Measurements from ENCODE around the gene TSR3.
A peak's percentile ranks its signal among the peaks of the same experiment; 100 is the strongest.

Gene TSR3

DNA sequence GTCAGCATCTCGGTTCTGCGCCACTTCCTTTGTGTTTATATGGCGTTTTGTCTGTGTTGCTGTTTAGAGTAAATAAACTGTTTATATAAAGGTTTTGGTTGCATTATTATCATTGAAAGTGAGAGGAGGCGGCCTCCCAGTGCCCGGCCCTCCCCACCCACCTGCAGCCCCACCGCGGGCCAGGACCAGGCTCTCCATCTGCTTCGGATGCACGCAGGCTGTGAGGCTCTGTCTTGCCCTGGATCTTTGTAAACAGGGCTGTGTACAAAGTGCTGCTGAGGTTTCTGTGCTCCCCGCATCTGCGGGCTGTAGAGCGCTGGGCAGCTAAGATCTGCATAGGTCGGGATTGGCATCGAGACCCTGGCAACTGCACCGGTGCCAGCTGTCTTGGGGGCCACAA, 26.4 kb downstream of the TSR3 start:
- WGBS, result 94% methylated on average over 15 of the region's 15 CpGs
- no peak for DNase-seq
- H3K4me2 ChIP-seq (ENCODE audit: low read length, poor library complexity, severe bottlenecking), result no peak overlapping the region
- H3K18ac ChIP-seq (ENCODE audit: low read depth in 1 of 2, low read length in 2 of 2), result no peak overlapping the region
- no peak overlapping the region for H3K4me3 ChIP-seq (ENCODE audit: insufficient read depth in 1 of 2, low read depth in 1 of 2, low read length in 2 of 2)
- H4K91ac ChIP-seq (ENCODE audit: low read length), result no peak overlapping the region
- H2BK120ac ChIP-seq (ENCODE audit: low read depth, low read length), result no peak overlapping the region
- H3K27me3 ChIP-seq (ENCODE audit: control insufficient read depth in 1 of 2, insufficient read depth in 1 of 2, low read length in 2 of 2), result peaks cover 0 to 2% of the 10 kb centered on the region in 2 experiments
- H2BK15ac ChIP-seq (ENCODE audit: low read depth, poor library complexity, severe bottlenecking), result no peak overlapping the region
- no peak overlapping the region for H4K8ac ChIP-seq (ENCODE audit: low read length)
- H3K79me1 ChIP-seq (replicated peaks; ENCODE audit: low read length, poor library complexity, severe bottlenecking), result peaks cover 28% of the 10 kb centered on the region
- H3K23ac ChIP-seq (ENCODE audit: low read length in 2 of 2), result no peak overlapping the region
- H3K14ac ChIP-seq (ENCODE audit: low read length in 2 of 2), result no peak overlapping the region
- no peak overlapping the region for H3K4ac ChIP-seq (ENCODE audit: low read depth in 1 of 2, low read length in 2 of 2)
- H2AK5ac ChIP-seq (ENCODE audit: low read length, severe bottlenecking), result no peak overlapping the region
- peaks cover 47 to 70% of the 10 kb centered on the region in 2 experiments for H3K36me3 ChIP-seq (ENCODE audit: control insufficient read depth in 1 of 2, insufficient read depth in 2 of 2, low read depth in 1 of 2, low read length in 2 of 2)
- no peak overlapping the region for H2AFZ ChIP-seq (ENCODE audit: low read depth, low read length)
- no peak overlapping the region for H3K27ac ChIP-seq (ENCODE audit: low read length, poor library complexity, severe bottlenecking)
- H2BK5ac ChIP-seq (ENCODE audit: low read depth, low read length, poor library complexity, severe bottlenecking), result no peak overlapping the region
- peaks cover 3% of the 10 kb centered on the region for H3K4me1 ChIP-seq (ENCODE audit: control insufficient read depth, insufficient read depth, low read depth, low read length)
- no peaks in the 10 kb centered on the region for H3K9me3 ChIP-seq (ENCODE audit: control insufficient read depth, low read length)
- H2BK12ac ChIP-seq (ENCODE audit: low read length in 2 of 2), result no peak overlapping the region
- H3K9ac ChIP-seq (ENCODE audit: low read length), result no peak overlapping the region

DNA sequence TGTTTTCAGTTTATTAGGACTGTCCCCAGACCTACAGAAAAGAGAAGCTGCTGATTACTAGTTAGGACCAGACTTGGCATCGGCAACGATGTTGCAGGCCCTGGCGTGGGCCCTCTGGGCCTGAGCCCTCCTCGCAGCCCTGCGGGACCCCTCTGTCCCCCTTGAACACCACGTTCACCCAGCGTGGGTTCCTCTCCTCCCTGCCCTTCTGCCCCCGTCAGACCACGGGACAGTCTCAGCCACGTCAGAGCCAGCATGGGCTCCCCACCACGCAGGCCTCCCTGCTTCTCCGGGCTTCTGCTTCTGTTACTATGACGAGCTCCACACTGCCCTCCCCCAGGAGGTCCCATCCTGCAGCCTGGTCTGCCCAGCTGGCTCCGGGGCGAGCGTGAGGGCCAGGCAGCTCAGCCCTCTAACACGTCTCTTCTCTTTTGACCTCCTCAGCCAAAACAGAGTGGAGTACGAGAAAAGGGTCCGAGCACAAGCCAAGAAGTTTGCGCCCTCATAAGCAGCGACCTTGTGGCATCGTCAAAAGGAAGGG, 27.3 kb downstream of the TSR3 start:
- Histone ChIP-seq H2BK5ac (ENCODE audit: low read depth, low read length, poor library complexity, severe bottlenecking) (no peak overlapping the region), H2BK12ac (ENCODE audit: low read length in 2 of 2) (no peak overlapping the region), H3K79me1 (replicated peaks; ENCODE audit: low read length, poor library complexity, severe bottlenecking) (peaks cover 35% of the 10 kb centered on the region), H4K91ac (ENCODE audit: low read length) (no peak overlapping the region), H3K27me3 (ENCODE audit: control insufficient read depth in 1 of 2, insufficient read depth in 1 of 2, low read length in 2 of 2) (no peaks in the 10 kb centered on the region), H3K4me3 (ENCODE audit: insufficient read depth in 1 of 2, low read depth in 1 of 2, low read length in 2 of 2) (no peak overlapping the region), H3K27ac (ENCODE audit: low read length, poor library complexity, severe bottlenecking) (no peak overlapping the region), H3K18ac (ENCODE audit: low read depth in 1 of 2, low read length in 2 of 2) (no peak overlapping the region), H3K9ac (ENCODE audit: low read length) (no peak overlapping the region), H4K8ac (ENCODE audit: low read length) (no peak overlapping the region), H3K14ac (ENCODE audit: low read length in 2 of 2) (no peak overlapping the region), H3K4me2 (ENCODE audit: low read length, poor library complexity, severe bottlenecking) (no peak overlapping the region), H2BK15ac (ENCODE audit: low read depth, poor library complexity, severe bottlenecking) (no peak overlapping the region), H3K4me1 (ENCODE audit: control insufficient read depth, insufficient read depth, low read depth, low read length) (no peaks in the 10 kb centered on the region), H3K23ac (ENCODE audit: low read length in 2 of 2) (no peak overlapping the region), H2AFZ (ENCODE audit: low read depth, low read length) (no peak overlapping the region), H3K4ac (ENCODE audit: low read depth in 1 of 2, low read length in 2 of 2) (no peak overlapping the region), H3K9me3 (ENCODE audit: control insufficient read depth, low read length) (no peaks in the 10 kb centered on the region), H2BK120ac (ENCODE audit: low read depth, low read length) (no peak overlapping the region), H3K36me3 (ENCODE audit: control insufficient read depth in 1 of 2, insufficient read depth in 2 of 2, low read depth in 1 of 2, low read length in 2 of 2) (peaks cover 56 to 79% of the 10 kb centered on the region in 2 experiments), H2AK5ac (ENCODE audit: low read length, severe bottlenecking) (no peak overlapping the region)
- WGBS, result 94% methylated on average over 21 of the region's 22 CpGs
- no peak for DNase-seq

DNA sequence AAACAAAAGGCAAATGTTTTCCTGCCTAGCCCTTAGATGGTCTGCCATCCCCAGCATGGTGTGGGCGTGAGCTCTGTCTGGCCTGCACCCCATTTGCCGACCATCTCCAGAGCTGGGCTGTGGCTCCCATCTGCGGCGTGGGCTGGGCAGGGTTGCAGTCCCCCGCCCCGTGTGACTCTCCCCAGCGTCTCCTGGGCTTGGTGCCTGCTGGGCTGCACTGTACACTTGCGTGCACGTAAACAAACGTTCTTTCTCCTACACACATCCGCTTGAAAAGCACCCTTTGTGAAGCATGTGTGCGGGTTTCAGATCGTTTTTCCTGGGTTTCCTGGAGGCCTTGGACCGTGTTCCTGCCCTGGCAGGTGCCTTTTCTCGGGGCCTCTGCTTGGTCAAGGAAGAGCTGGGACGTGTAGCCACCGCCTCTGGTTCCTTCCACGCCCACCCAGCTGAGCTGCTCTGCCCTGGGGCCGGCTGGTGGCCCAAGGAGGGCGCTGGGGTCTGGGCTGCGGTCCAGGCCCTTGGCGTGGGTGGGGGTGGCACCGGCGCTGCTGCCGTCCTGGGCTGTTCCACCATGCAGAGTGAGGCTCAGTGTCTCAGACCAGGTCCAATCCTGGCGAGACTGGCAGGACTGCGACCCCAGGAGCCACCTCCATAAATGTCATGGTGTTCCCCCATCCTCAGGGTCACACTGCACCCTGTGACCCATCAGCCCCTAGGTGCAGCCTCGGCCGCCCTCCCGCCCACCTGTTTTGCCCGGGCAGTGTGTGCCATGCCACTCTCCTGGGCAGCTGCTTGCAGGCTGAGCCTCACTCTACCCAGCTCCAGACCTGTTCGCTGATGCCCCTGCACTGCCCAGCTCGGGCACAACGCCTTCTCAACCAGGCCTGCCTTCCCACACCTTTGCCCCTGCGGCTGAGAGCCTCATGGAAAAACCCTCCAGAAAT, 28.1 kb downstream of the TSR3 start:
- Histone ChIP-seq H2BK15ac (ENCODE audit: low read depth, poor library complexity, severe bottlenecking) (no peak overlapping the region), H3K4me1 (ENCODE audit: control insufficient read depth, insufficient read depth, low read depth, low read length) (peaks cover 2% of the 10 kb centered on the region), H2BK5ac (ENCODE audit: low read depth, low read length, poor library complexity, severe bottlenecking) (no peak overlapping the region), H3K14ac (ENCODE audit: low read length in 2 of 2) (no peak overlapping the region), H3K4me3 (ENCODE audit: insufficient read depth in 1 of 2, low read depth in 1 of 2, low read length in 2 of 2) (no peak overlapping the region), H4K8ac (ENCODE audit: low read length) (no peak overlapping the region), H4K91ac (ENCODE audit: low read length) (peak overlapping the region; percentile 10), H3K36me3 (ENCODE audit: control insufficient read depth in 1 of 2, insufficient read depth in 2 of 2, low read depth in 1 of 2, low read length in 2 of 2) (peaks cover 64 to 87% of the 10 kb centered on the region in 2 experiments), H3K27me3 (ENCODE audit: control insufficient read depth in 1 of 2, insufficient read depth in 1 of 2, low read length in 2 of 2) (no peaks in the 10 kb centered on the region), H3K18ac (ENCODE audit: low read depth in 1 of 2, low read length in 2 of 2) (no peak overlapping the region), H3K27ac (ENCODE audit: low read length, poor library complexity, severe bottlenecking) (no peak overlapping the region), H2BK120ac (ENCODE audit: low read depth, low read length) (no peak overlapping the region), H2BK12ac (ENCODE audit: low read length in 2 of 2) (no peak overlapping the region), H3K4me2 (ENCODE audit: low read length, poor library complexity, severe bottlenecking) (no peak overlapping the region), H3K9ac (ENCODE audit: low read length) (no peak overlapping the region), H3K23ac (ENCODE audit: low read length in 2 of 2) (no peak overlapping the region), H2AFZ (ENCODE audit: low read depth, low read length) (no peak overlapping the region), H2AK5ac (ENCODE audit: low read length, severe bottlenecking) (no peak overlapping the region), H3K79me1 (replicated peaks; ENCODE audit: low read length, poor library complexity, severe bottlenecking) (peaks cover 41% of the 10 kb centered on the region), H3K4ac (ENCODE audit: low read depth in 1 of 2, low read length in 2 of 2) (no peak overlapping the region), H3K9me3 (ENCODE audit: control insufficient read depth, low read length) (no peaks in the 10 kb centered on the region)
- no peak for DNase-seq
- 96% methylated on average over 35 of the region's 35 CpGs for WGBS

DNA sequence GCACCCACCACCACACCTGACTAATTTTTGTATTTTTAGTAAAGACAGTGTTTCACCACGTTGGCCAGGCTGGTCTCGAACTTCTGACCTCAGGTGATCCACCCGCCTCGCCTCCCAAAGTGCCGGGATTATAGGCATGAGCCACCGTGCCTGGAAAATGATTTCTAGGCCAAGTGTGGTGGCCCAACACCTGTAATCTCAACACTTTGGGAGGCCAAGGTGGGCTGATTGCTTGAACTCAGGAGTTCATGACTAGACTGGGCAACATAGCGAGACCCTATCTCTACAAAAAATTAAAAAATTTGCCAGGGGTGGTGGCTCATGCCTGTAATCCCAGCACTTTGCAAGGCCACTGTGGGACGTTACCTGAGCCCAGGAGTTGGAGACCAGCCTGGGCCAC, 29.3 kb downstream of the TSR3 start:
- Histone ChIP-seq H3K23ac (ENCODE audit: low read length in 2 of 2) (no peak overlapping the region), H3K18ac (ENCODE audit: low read depth in 1 of 2, low read length in 2 of 2) (no peak overlapping the region), H3K4ac (ENCODE audit: low read depth in 1 of 2, low read length in 2 of 2) (no peak overlapping the region), H3K9me3 (ENCODE audit: control insufficient read depth, low read length) (no peaks in the 10 kb centered on the region), H3K9ac (ENCODE audit: low read length) (no peak overlapping the region), H4K8ac (ENCODE audit: low read length) (no peak overlapping the region), H3K4me1 (ENCODE audit: control insufficient read depth, insufficient read depth, low read depth, low read length) (peaks cover 2% of the 10 kb centered on the region), H2AK5ac (ENCODE audit: low read length, severe bottlenecking) (no peak overlapping the region), H3K36me3 (ENCODE audit: control insufficient read depth in 1 of 2, insufficient read depth in 2 of 2, low read depth in 1 of 2, low read length in 2 of 2) (peaks cover 76 to 94% of the 10 kb centered on the region in 2 experiments), H2BK12ac (ENCODE audit: low read length in 2 of 2) (no peak overlapping the region), H2AFZ (ENCODE audit: low read depth, low read length) (no peak overlapping the region), H2BK15ac (ENCODE audit: low read depth, poor library complexity, severe bottlenecking) (no peak overlapping the region), H4K91ac (ENCODE audit: low read length) (no peak overlapping the region), H3K27ac (ENCODE audit: low read length, poor library complexity, severe bottlenecking) (no peak overlapping the region), H3K27me3 (ENCODE audit: control insufficient read depth in 1 of 2, insufficient read depth in 1 of 2, low read length in 2 of 2) (no peaks in the 10 kb centered on the region), H3K4me2 (ENCODE audit: low read length, poor library complexity, severe bottlenecking) (no peak overlapping the region), H2BK5ac (ENCODE audit: low read depth, low read length, poor library complexity, severe bottlenecking) (no peak overlapping the region), H3K79me1 (replicated peaks; ENCODE audit: low read length, poor library complexity, severe bottlenecking) (peaks cover 46% of the 10 kb centered on the region), H3K4me3 (ENCODE audit: insufficient read depth in 1 of 2, low read depth in 1 of 2, low read length in 2 of 2) (no peak overlapping the region), H2BK120ac (ENCODE audit: low read depth, low read length) (no peak overlapping the region), H3K14ac (ENCODE audit: low read length in 2 of 2) (no peak overlapping the region)
- WGBS, result 98% methylated on average over 8 of the region's 8 CpGs
- no peak for DNase-seq
